GM12891 (cell line): Measurements from ENCODE around the gene FAM43A.

ENCODE experiments used
- DNase-seq: peaks from one replicate; pipeline ENCODE4 v3.0.0; 2011; ENCODE audit warnings: low spot score; ENCODE audit not compliant: insufficient read length
- FAIRE-seq: peaks from 2 replicates; lab custom pipeline; 2011; peaks lifted over from hg19 to GRCh38; lab: Jason Lieb, UNC
- PAX5 ChIP-seq: IDR thresholded peaks from 2 replicates; pipeline ENCODE4 v1.6.1; 2011; ENCODE audit warnings: low read length, moderate library complexity, mild to moderate bottlenecking; ENCODE audit not compliant: insufficient read depth, severe bottlenecking
- POLR2A ChIP-seq: IDR thresholded peaks from 2 replicates; pipeline ENCODE4 v1.6.1; 2011; ENCODE audit warnings: low read depth, low read length, control low read depth
- POLR2AphosphoS5 ChIP-seq: IDR thresholded peaks from 2 replicates; pipeline ENCODE4 v1.6.1; 2011; ENCODE audit warnings: low read depth, low read length, control low read depth
- POU2F2 ChIP-seq: IDR thresholded peaks from 2 replicates; pipeline ENCODE4 v1.6.1; 2011; ENCODE audit warnings: low read depth, mild to moderate bottlenecking, control low read depth, low read length, moderate library complexity
- SPI1 ChIP-seq: IDR thresholded peaks from 2 replicates; pipeline ENCODE4 v1.6.1; 2011; ENCODE audit warnings: low read depth, low read length, control low read depth
- TAF1 ChIP-seq: IDR thresholded peaks from 2 replicates; pipeline ENCODE4 v1.6.1; 2011; ENCODE audit warnings: low read depth, low read length, control low read depth

FAM43A gene

GRCh38 chr3:194675081-194675640, 10.5 kb upstream of the FAM43A start:
- DNase-seq: no peak
- FAIRE-seq: no peak
- TF ChIP-seq POLR2A (no peak), SPI1 (no peak), POLR2AphosphoS5 (no peak), PAX5 (no peak), POU2F2 (no peak), TAF1 (no peak)

- TF ChIP-seq POLR2AphosphoS5: no peak
- TF ChIP-seq SPI1: no peak
- no peak for TF ChIP-seq POU2F2
- TF ChIP-seq PAX5: no peak
- no peak for TF ChIP-seq TAF1
- no peak for TF ChIP-seq POLR2A
- DNase-seq (no peak), FAIRE-seq (no peak)
Measured at GRCh38 chr3:194675680-194676079, 10.0 kb upstream of the FAM43A start.

- FAIRE-seq (no peak), DNase-seq (no peak)
- TF ChIP-seq PAX5 (no peak), POLR2AphosphoS5 (no peak), TAF1 (no peak), POU2F2 (no peak), SPI1 (no peak), POLR2A (no peak)
Measured at GRCh38 chr3:194676471-194676870, 9.2 kb upstream of the FAM43A start.

GRCh38 chr3:194680888-194681615, 4.6 kb upstream of the FAM43A start:
- FAIRE-seq (no peak), DNase-seq (no peak)
- peak; percentile 57; the same call in 1 of the 2 replicates for TF ChIP-seq SPI1
- TF ChIP-seq POLR2AphosphoS5: no peak

GRCh38 chr3:194682189-194682693, 3.4 kb upstream of the FAM43A start:
- TF ChIP-seq POLR2A (no peak), POU2F2 (no peak), POLR2AphosphoS5 (no peak), TAF1 (no peak), SPI1 (no peak), PAX5 (no peak)
- no peak for DNase-seq

GRCh38 chr3:194682694-194683310, 2.9 kb upstream of the FAM43A start:
- no peak for TF ChIP-seq POU2F2
- TF ChIP-seq TAF1: no peak
- no peak for TF ChIP-seq POLR2AphosphoS5
- TF ChIP-seq PAX5: no peak
- no peak for TF ChIP-seq SPI1
- TF ChIP-seq POLR2A: no peak
- FAIRE-seq: peak; percentile 99

More at GRCh38 chr3:194682189-194682693, 3.4 kb upstream of the FAM43A start:
- no peak for FAIRE-seq

GRCh38 chr3:194683380-194683779, 2.3 kb upstream of the FAM43A start:
- TF ChIP-seq POU2F2 (no peak), POLR2AphosphoS5 (no peak), TAF1 (no peak), PAX5 (no peak), POLR2A (no peak), SPI1 (no peak)
- no peak for FAIRE-seq

More at GRCh38 chr3:194682694-194683310, 2.9 kb upstream of the FAM43A start:
- no peak for DNase-seq

GRCh38 chr3:194685065-194685717, 492 bp upstream of the FAM43A start:
- DNase-seq (no peak), FAIRE-seq (peak; percentile 28)
- TF ChIP-seq POLR2AphosphoS5: no peak
- TF ChIP-seq POLR2A: no peak

More at GRCh38 chr3:194683380-194683779, 2.3 kb upstream of the FAM43A start:
- DNase-seq: no peak

- TF ChIP-seq SPI1: no peak
- TF ChIP-seq PAX5: no peak
- no peak for TF ChIP-seq POU2F2
- no peak for TF ChIP-seq POLR2AphosphoS5
- no peak for TF ChIP-seq POLR2A
- no peak for TF ChIP-seq TAF1
- DNase-seq: no peak
- FAIRE-seq: no peak
Measured at GRCh38 chr3:194686414-194686815, 732 bp downstream of the FAM43A start.
